Activated T-helper 1 cell treated with anti-CD3 and anti-CD28 coated beads, Interleukin-2, amount 50 U/mL, for 16 hours (primary cell): ENCODE results near the gene PLXND1.
"Not testable (repeated sequence)": the region's sequence is repeated elsewhere in the genome, so short reads cannot be mapped to it uniquely, and the experiment has no call there.

Source experiments
- DNase-seq, 2 donors: peaks; one replicate each; pipeline ENCODE4 v3.0.0-alpha.2; 2020; ENCODE audit warnings: low read depth in 1 of 2, low spot score in 1 of 2

PLXND1 gene

GRCh38 chr3:129615751-129616281, 9.3 kb upstream of the PLXND1 start:
- DNase-seq, result no peak

- DNase-seq, result no peak
Measured at GRCh38 chr3:129614927-129615363, 8.5 kb upstream of the PLXND1 start.

GRCh38 chr3:129614435-129614834, 8.0 kb upstream of the PLXND1 start:
- DNase-seq, result no peak

GRCh38 chr3:129613367-129613740, 6.9 kb upstream of the PLXND1 start:
- DNase-seq, result no peak

DNA sequence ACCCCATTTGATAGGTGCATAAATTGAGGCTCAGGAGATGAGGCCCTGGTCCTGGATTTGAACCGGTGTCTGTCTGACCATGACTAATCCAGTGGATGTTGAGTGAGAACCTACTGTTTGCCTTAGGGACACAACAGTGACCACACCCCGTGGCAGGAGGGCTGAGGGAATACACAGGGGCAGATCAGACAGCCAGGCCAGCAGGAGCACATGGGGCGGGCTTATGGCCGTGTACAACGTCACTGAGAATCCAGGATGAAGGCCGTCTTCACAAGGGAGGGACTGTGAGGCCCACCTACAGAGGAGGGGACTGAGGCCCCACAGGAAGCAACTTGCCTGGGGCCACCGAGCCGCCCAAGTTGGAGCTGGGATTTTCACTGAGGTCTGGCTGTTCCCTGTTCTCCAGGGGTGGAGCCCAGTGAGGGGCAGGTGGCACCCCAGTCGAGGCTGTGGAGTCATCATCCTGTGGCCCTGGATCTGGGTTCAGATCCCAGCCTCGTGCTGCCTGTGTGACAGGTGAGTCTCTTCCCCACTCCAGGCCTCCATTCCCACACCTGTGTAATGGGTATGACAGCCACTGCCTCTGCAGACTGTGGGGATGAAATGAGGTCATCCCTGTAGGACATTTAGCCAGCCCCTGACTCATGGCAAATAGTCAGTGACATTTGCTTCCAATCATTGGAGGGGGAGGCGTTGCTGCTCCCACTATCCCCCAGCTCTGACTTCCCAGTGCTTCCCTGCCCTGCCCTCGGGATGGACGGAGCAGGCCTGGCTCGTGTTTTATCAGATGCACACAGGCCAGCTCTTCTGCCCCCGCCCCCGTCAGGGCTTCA, 6.3 kb upstream of the PLXND1 start:
- DNase-seq, result no peak

DNA sequence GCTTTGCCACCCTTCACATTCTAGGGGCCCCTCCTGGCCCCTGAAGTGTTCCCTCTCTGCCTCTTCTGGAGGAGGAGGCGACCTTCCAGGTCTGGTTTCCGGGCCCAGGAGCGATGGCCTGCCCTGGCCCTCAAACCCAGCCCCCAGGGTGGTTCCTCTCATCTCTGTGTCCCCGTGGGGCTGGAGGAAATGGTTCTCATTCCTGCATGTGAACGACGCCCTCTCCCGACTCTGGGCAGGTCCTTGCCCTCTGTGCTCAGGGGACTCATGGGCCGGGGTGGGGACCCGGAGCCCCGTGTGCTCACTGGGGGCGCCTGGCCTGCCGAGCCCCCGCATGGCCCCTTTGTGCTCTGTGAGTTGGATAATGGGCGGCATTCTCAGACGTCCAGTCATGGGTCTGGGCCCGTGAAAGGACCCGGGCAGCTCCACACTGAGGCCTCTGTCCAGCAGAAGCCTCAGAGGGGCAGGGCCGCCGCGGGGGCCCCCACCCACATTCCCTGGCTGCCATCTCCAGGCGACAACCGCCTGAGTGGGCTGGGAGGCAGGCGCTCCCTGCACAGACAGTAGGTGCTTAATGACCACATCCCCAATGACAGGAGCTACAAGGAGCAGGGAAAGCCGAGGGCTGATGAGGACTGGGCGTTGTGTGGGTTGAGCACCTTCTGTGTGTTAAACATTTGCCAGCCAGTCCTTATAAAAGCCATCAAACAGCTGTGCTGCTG, 5.5 kb upstream of the PLXND1 start:
- DNase-seq, result no peak

DNA sequence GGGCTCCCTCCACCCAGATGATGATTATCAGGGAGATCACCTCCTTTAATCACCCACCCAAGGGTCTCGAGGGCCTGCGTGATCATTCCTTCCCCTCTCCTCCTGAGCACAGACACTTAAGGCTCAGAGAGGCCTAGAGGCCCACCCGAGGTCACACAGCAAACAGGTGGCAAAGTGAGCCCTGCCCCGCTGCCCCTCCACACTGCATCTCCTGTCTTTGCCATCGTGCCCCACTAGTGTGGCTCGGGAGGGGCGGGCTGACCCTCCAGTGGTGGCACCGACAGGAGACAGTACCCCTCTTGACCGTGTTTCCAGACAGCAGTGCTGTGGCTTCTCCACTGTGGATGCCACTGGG, 4.9 kb upstream of the PLXND1 start:
- DNase-seq, result no peak

GRCh38 chr3:129610794-129611445, 4.4 kb upstream of the PLXND1 start:
- not testable (repeated sequence) for DNase-seq

- no peak for DNase-seq
Measured at GRCh38 chr3:129610276-129610675, 3.8 kb upstream of the PLXND1 start.

DNA sequence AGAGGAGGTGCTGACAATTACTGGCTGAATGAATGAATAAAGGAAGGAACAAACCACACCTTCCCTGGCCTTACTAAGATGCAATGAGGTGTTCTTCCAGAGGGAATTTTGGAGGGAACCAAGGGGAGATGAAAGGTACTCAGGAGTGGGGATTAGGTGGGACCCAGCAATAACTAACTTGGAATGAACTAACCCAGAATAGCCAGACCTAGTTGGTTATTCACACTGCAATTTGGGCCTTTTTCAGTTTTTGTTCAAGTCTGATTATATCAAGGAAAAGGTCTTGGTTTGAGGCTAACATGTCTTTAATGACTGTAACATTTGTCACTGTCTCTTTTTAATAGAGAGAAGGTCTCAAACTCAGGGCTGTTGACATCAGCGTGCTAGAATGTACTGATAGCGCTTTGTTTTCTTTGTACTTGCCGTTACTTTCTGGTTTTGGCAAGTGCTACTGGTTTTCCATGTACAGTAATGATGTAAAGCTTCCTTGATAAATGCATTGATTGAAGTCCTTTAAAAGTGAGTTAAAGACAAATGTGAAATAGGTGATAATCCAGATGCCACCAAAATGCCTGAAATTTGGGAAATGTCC, 3.2 kb upstream of the PLXND1 start:
- DNase-seq, result no peak

- DNase-seq, result no peak
Measured at GRCh38 chr3:129608936-129609590, 2.6 kb upstream of the PLXND1 start.

DNA sequence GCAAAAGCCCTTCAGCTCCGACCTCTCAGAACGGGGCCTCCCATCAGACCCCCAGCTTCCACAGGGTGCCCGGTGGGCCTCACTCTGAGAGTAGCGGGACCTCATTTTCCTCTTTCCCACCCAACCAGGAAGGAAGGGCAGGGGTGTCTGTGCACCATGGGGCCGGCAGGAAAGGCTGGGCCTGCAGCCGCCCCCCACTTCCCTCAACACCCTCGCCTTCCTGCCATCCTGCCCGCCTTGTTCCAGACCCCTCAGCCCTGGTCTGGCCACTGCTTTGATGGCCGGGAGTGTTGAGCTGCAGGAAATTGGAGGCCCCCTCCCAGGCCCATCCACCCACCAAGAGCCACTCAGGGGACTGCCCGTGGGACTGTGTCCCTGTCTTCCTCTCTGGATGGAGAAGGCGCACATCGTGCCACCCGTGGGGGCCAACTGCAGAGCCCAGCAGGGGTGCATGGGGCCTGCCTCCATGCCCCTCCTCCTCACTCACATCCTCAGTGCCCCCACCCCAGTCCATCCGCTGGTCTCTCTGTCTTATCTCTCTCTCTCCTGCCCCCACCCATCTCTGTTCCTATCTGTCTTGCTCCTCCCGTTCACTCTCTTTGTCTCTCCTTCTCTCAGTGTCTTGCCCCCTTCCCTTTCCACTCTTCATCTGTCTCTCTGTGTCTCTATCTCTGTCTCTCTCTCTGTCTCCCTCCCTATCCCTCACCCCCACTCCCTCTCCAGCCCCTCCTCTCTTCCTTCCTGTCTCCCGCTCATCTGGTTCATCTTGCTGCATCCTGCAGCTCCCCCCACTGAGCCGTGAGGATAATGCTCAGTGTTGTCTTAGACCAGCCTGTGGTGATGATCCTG, 1.8 kb upstream of the PLXND1 start:
- DNase-seq, result no peak

DNA sequence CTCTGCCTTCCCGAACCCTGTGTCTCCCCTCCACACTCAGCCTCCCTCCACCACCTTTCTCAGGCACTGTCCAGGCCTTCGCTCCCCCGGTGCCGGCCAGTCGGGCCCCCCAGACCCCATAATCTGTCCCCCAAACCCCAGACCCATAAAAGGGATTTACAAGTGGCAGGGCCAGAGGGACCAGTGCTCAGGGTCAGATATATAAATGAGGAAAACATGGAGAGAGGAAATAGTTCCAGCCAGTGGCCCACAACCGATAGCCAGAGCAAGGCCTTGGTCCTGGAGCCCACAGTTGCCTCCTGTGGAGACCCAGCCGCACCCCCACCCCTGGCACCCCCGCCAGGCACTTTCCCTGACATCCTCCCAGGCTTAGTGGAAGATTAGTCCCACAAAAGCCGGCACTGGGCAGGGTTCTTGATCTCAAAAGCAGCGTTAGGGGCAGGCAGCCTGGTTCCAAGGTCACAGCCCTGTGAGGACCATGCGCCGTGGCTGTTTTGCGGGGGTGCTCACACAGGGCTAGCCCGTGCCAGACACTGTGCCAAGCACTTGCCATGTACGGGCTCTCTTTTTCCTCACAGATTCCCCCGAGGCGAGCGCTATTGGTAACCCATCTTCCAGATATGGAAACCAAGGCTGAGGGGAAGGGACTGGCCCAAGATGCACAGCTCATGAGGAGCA, 1.1 kb upstream of the PLXND1 start:
- DNase-seq, result no peak

- DNase-seq, result no peak
Measured at GRCh38 chr3:129605922-129606635, 397 bp downstream of the PLXND1 start.

DNA sequence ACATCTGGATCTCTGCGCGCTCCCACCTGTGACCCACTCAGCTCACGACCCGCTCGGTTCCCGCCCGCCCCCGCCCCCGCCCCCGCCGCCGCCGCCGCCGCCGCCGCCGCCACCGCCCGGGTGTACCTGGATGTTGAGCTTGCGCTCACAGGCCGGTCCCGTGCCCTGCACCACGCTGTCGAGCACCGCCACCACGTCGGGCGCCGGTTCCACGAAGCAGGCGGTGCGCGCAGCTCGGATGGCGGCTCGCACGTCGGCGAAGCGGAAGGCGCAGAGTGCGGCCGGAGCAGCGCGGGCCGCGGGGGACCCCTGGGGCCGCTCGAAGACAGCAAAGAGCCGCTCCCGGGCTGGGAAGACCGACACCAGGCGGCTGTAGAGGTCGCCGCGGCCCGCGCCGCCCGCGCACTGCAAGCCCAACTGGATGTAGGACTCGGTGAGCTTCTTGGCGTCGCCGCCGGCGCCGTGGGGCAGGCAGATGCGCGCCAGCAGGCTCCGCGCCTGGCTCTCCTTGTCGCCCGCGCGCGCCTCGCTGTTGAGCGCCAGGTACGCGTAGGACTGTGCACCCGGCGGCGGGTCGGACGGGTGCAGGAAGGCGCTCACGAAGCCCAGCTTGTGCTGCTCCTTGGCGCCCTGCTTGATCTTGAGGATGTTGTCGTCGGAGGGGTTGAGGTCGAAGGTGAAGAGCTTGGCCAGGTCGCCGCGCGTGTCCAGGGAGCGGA, 1.1 kb downstream of the PLXND1 start:
- no peak for DNase-seq

GRCh38 chr3:129604767-129605166, 1.7 kb downstream of the PLXND1 start:
- no peak for DNase-seq

DNA sequence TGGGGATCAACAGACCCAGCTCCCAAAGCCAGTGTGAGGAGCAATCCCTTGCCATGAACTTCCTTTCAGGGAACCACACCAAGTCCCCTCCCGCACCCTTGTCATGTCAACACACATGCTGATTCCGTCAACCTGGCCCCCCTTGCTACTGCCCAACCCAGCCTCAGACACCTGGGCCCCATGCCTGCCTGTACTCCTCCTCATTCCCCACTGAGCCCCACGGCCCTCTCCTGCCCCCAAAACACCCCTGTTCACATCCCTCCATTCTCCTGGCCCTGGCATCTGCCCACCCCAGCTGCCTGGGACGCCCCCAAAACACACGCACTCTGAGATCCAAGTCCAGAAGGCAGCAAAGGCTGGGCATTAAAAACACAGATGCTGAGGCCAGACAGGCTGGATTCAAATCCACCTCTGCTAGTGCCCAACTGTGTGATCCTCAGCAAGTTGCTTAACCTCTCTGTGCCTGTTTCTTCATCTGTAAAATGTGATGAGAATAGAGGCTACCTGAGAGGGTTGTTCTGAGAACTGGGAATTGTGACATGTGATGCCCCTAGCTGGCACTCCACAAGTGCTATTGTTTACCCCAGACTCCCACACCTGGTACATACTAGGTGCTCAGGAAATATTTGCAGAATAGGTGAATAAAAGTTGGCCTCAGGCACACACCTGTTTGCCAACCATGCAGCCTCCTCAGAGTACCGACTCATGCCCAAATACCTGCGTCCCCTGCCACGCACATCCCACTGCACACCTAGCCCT, 2.3 kb downstream of the PLXND1 start:
- DNase-seq, result no peak

DNA sequence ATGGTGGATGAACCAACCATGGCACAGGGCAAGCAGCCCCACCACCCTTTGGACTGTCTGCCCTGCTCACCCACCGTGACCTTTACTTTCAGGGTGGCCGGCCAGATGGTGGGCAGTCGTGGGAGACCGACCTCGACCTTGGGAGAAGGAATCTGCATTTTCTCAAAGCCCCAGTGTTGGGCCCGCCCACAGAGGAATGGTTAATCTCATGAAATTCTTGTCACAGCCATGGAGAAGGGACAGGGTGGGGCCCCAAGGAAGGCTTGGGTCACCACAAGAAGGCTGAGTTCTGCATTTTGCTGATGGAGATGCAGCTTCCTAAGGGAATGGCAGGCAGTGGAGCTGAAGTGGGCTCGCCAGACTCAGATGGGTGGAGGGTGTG, 2.9 kb downstream of the PLXND1 start:
- no peak for DNase-seq
